Prostate gland (tissue), 2 donors: Measurements from ENCODE around the gene EFCAB9.

ENCODE experiments used
- CTCF ChIP-seq, 4 experiments: fragments of 200-600 bp in 2 of 4; fragments of 450-650 bp in 2 of 4; sonication (generic) in 2 of 4; IDR thresholded peaks; 1 replicate in 3 of 4; 2 replicates in 1 of 4; pipeline ENCODE4 v1.5.1; 2016 to 2019; ENCODE audit warnings: antibody characterized with exemption in 4 of 4, mild to moderate bottlenecking in 2 of 4, moderate library complexity in 2 of 4
- POLR2AphosphoS5 ChIP-seq: sonication (generic); formaldehyde crosslinking; IDR thresholded peaks from one replicate; pipeline ENCODE4 v1.6.1; 2017; ENCODE audit warnings: antibody characterized with exemption

- TF ChIP-seq CTCF (IDR thresholded peaks at IDR 0.05), result no peak
- no peak for TF ChIP-seq POLR2AphosphoS5
Observed at GRCh38 chr5:172148381-172148780, 45.6 kb upstream of the EFCAB9 start.
